A549 (cell line): Measurements from ENCODE around the gene QPRT.

Experiments used
- CHD2 ChIP-seq: fragments of 150-350 bp; IDR thresholded peaks from 2 replicates; pipeline ENCODE4 v1.6.1; 2014; ENCODE audit warnings: low read length; ENCODE audit not compliant: partially characterized antibody
- CTCF ChIP-seq: fragments of >200 bp; sonication (Bioruptor Twin); formaldehyde crosslinking; IDR thresholded peaks from 3 replicates; pipeline ENCODE4 v1.5.1; 2016
- EP300 ChIP-seq, 2 experiments: fragments of >200 bp; sonication (Bioruptor Twin); formaldehyde crosslinking; IDR thresholded peaks; 2 replicates in 1 of 2; 3 replicates in 1 of 2; pipeline ENCODE4 v1.6.1; 2016 to 2017
- HOXA7 ChIP-seq: fragments of 250-450 bp; sonication (Bioruptor Pico); IDR thresholded peaks from 2 replicates; pipeline ENCODE4 v1.5.0; 2020; ENCODE audit warnings: mild to moderate bottlenecking, moderate library complexity
- JUN ChIP-seq, 2 experiments: fragments of >200 bp; sonication (Bioruptor Twin); formaldehyde crosslinking; IDR thresholded peaks; 2 replicates in 1 of 2; 3 replicates in 1 of 2; pipeline ENCODE4 v1.6.1; 2016 to 2017
- KDM5A ChIP-seq: fragments of 200-600 bp; sonication (generic); IDR thresholded peaks from 2 replicates; pipeline ENCODE4 v1.6.1; 2016; ENCODE audit warnings: antibody characterized with exemption, mild to moderate bottlenecking
- MAX ChIP-seq: IDR thresholded peaks from 2 replicates; pipeline ENCODE4 v1.6.1; 2012
- POLR2A ChIP-seq: IDR thresholded peaks from 2 replicates; pipeline ENCODE4 v1.6.1; 2012; ENCODE audit warnings: mild to moderate bottlenecking, low read length
- POLR2AphosphoS2 ChIP-seq: conservative IDR thresholded peaks from 2 replicates; pipeline ENCODE4 v1.6.1; 2012; ENCODE audit warnings: low read length, improper control_type of control experiment, inconsistent platforms
- RAD21 ChIP-seq, 2 experiments: fragments of >200 bp in 1 of 2; sonication (Bioruptor Twin) in 1 of 2; formaldehyde crosslinking in 1 of 2; IDR thresholded peaks in 1 of 2; conservative IDR thresholded peaks in 1 of 2; 2 replicates in 1 of 2; 3 replicates in 1 of 2; pipeline ENCODE4 v1.6.1; 2012 to 2018; ENCODE audit warnings: inconsistent platforms in 1 of 2
- REST ChIP-seq: fragments of 200-600 bp; sonication (generic); IDR thresholded peaks from 2 replicates; pipeline ENCODE4 v1.6.1; 2016; ENCODE audit warnings: antibody characterized with exemption, mild to moderate bottlenecking, moderate library complexity
- SMC3 ChIP-seq: fragments of >200 bp; sonication (Bioruptor Twin); formaldehyde crosslinking; IDR thresholded peaks from 3 replicates; pipeline ENCODE4 v1.6.1; 2018; ENCODE audit warnings: inconsistent platforms
- SREBF2 ChIP-seq: fragments of 450-650 bp; IDR thresholded peaks from 2 replicates; pipeline ENCODE4 v1.6.1; 2014; ENCODE audit warnings: mild to moderate bottlenecking, moderate library complexity

- TF ChIP-seq CTCF (no peak), KDM5A (no peak), POLR2A (no peak), POLR2AphosphoS2 (no peak), MAX (no peak), REST (no peak), CHD2 (no peak), JUN (IDR thresholded peaks at IDR 0.05) (no peak), RAD21 (conservative IDR thresholded peaks at IDR 0.05 in 1 of 2, IDR thresholded peaks at IDR 0.05 in 1 of 2) (no peak), EP300 (IDR thresholded peaks at IDR 0.05) (no peak), SREBF2 (no peak), HOXA7 (no peak), SMC3 (no peak)
Observed at GRCh38 chr16:29665294-29666077, 13.5 kb upstream of the QPRT start.
